Left forelimb (tissue), 1 donor: Measurements from ENCODE around the gene RGS16.
A peak's percentile ranks its signal among the peaks of the same experiment; 100 is the strongest.
"Not testable (repeated sequence)": the region's sequence is repeated elsewhere in the genome, so short reads cannot be mapped to it uniquely, and the experiment has no call there.

Source experiments
- DNase-seq: peaks from one replicate; pipeline ENCODE4 v3.0.0-alpha.2; 2018; ENCODE audit warnings: low spot score

RGS16 gene

GRCh38 chr1:182604175-182605164, at the start of gene RGS16:
TSS of gene RGS16 (minus strand) at chr1:182604389. CDS start at chr1:182604259, 130 bp downstream.
- DNase-seq = peak; percentile 95

- no peak for DNase-seq
Measured at GRCh38 chr1:182653986-182654385, 49.8 kb upstream of the RGS16 start.

DNA sequence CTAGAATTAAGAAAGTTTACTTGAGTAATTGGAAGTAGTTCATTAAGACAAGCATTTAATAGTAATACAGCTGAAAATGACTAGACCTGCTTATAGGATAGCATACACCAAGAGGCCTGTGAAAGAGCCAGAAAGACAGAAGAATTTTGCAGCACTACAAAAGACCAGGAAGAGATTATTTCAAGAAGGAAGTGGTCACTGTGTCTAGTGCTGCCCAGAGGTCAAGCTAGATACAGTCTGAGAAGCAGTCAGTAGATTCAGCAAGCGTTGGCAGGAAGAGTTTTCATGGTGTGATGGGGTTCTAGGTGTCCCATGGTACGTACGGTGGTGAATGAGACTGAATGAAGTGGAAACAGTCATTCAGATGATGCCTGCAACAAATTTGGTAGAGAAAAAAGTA, 48.7 kb upstream of the RGS16 start:
- no peak for DNase-seq

DNA sequence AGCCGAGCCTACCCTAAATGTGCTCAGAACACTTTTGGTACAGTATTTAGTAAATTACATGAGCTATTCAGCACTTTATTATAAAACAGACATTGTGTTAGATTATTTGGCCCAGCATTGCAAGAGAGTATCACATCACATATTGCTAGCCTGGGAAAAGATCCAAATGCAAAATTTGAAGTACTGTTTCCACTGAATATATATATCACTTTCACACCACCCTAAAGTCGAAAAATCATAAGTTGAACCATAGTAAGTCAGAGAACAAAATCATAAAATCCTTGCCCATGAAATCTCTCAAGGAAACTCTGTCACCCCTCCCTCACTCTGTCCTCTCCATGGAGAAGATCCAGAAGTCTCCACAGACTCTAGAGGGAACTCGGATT, 47.1 kb upstream of the RGS16 start:
- no peak for DNase-seq

- no peak for DNase-seq
Measured at GRCh38 chr1:182650678-182651338, 46.6 kb upstream of the RGS16 start.

DNA sequence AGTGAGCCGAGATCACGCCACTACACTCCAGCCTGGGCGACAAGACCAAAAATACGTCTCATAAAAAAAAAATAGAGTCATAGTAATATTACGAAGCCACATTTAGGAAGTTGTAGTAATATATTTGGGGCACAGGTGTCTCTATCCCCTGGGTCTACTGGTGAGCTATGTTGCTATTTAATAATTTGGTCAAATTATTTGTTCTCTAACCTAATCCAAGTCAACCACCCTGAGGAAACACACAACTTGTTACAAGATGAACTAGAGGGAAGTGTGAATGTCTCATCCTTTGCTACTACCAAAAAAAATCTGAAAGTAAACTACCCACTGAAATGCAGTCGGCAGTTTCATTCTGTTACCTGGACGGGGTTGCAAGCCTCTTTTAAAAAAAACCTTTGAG, 44.9 kb upstream of the RGS16 start:
- no peak for DNase-seq

GRCh38 chr1:182646739-182647138, 42.5 kb upstream of the RGS16 start:
- DNase-seq = no peak

- DNase-seq = no peak
Measured at GRCh38 chr1:182644886-182645285, 40.7 kb upstream of the RGS16 start.

GRCh38 chr1:182643699-182644098, 39.5 kb upstream of the RGS16 start:
- no peak for DNase-seq

DNA sequence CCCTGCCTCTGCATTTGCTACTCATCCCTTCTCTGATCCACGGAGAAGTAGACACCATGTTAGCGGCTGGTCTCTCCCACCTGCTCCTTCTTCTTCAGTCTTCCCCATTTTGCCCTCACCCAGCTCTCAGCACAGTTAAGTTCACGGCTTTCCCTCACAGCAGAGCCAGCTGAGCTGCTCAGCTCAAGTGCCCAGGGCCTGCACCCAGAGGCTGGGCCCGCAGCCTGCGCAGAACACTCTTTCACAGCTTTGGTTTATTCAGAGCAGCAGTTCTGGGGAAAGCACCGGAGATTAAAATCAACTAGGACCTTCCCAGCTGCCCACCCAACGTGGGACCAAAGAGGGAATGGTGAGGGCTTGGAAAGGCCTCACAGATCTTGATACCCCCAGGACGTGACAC, 38.3 kb upstream of the RGS16 start:
- no peak for DNase-seq

DNA sequence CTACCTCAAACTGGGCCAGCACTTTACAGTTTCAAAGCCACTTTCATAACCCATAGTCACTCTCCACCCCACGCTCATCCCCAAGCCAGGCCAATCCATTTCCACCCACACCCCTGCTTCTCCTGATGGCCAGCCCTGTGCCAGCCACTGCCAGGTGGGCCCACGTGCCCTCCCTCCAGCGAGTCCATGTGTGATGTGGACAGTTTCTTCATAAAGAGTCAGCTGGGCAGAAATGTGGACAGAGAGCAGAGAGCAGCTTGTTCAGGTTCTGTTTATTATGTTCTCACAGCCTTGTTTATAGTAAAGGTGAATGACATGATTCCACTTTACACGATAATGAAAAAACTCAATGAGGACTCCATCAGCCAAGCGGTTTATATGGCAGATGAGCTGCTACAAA, 37.4 kb upstream of the RGS16 start:
- no peak for DNase-seq

- no peak for DNase-seq
Measured at GRCh38 chr1:182639330-182639729, 35.1 kb upstream of the RGS16 start.

- DNase-seq = no peak
Measured at GRCh38 chr1:182637769-182638168, 33.6 kb upstream of the RGS16 start.

GRCh38 chr1:182635871-182636270, 31.7 kb upstream of the RGS16 start:
- no peak for DNase-seq

DNA sequence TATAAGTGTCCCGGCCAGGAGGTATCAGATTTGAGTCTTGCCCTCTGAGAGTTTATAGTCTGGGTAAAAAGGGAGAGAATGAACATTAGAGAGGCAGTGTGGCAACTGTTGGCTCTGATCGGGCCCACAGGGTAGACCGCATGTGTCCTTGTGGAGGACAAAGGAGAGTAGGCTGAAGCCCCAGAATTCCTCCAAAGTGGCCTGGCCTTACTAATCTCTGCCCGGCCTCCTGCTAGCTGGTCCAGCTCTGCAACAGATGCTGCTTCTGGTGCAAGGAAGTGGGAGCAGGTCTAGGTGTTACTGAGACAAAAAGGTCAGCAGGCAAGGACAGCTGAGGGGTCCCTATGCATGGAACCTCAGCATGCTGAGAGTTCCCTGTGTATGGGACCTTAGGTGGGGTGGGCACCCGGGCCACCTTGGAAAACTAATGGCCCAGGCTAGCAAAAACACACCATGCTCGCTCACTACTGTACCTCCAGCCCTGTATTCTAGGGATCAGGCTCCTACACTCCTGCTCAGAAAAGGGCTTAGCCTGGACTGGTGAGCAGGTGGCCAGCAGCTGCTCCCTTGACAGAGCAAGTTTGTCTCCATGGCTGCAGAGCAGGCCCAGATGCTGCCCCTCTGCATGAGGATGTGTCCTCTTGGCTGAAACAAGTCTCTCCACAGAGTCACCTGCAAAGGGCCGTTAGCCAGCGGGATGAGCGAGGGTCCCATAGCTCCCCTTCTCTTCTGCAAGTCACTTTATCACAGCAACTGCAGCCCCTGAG, 30.3 kb upstream of the RGS16 start:
- no peak for DNase-seq

DNA sequence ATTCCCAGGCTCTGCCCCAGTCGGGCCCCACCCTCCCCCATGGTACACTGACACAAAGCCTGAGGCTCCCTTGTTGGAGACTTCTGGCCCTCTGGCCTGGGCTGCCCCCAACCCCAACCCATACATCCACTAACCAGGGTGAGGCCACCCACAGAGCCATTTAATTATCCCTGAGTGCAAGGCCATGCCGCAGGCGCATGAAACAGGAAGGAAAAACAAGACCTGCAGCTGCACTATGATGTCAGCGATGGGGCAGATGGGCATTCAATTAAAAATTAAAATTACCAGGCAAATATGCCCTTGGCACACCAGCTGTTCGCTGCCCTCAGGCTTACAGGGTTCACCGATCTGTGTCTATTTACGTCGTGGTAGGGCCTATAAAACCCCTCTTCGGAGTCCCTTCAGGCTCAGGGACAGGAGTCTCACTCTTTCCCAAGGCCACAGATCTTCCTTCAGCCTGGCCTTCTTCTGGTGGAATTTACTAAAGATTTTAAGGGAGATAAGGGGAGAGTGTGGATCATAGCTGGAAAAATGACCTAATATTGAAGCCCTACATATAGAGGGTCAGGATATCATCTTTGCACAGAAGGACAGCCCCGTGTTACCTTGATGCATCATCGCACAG, 29.6 kb upstream of the RGS16 start:
- no peak for DNase-seq

GRCh38 chr1:182633031-182633430, 28.8 kb upstream of the RGS16 start:
- no peak for DNase-seq

DNA sequence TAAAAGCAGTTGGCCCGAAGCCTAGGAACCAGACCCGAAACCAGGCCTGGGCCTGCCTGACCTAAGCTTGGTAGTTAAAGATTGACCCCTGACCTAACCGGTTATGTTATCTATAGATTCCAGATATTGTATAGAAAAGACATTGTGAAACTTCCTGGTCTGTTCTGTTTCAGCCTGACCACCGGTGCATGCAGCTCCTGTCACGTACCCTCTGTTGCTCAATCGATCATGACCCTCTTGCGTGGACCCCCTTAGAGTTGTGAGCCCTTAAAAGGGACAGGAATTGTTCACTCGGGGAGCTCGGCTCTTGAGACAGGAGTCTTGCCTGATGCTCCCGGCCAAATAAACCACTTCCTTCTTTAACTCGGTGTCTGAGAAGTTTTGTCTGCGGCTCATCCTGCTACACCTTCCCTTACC, 28.3 kb upstream of the RGS16 start:
- not testable (repeated sequence) for DNase-seq

DNA sequence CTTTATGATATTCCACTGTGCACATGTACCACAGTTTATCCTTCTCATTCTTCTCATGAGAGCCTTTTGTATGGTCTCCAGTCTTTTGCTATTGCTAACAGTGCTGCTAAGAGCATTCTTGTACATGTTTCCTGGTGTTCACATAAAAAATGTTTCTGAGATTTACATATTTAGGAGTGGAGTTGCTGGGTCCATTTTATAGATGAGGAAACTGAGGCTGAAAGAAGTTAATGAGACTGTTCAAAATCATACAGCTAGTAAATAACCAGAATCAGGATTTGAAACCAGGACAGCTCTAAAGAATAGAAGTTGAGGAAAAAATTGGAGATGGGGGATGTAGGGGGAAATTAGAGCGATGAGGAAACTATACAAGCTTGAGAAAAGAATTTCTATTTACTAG, 27.8 kb upstream of the RGS16 start:
- no peak for DNase-seq

DNA sequence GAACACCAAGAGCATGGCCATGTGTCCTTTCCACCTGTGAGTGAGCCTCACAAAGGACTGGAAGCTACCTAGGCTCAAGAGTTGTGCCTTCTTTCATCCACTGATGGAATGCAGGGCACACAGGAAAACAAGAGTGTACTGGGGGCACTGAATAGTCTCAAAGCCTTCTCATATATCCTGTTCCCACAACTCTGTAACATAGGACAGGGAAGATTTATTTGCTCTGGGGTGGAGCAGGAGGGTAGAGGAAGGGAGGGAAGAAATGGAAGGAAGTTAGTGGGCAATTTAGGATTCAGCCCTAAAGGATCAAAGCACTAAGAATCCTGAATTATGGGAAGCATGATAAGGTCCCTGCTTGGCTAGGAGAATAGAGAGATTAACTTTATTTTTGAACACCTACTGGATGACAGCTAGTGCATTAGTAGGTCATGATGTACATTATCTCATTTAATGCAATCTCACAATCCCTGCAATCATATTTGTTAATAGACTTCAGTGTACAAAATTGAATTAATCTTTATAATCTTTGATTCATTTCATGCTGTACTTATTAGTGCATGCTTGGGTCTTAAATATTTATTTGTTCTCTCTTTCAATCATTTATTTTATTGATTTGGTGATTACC, 27.0 kb upstream of the RGS16 start:
- no peak for DNase-seq

- DNase-seq = no peak
Measured at GRCh38 chr1:182630586-182630985, 26.4 kb upstream of the RGS16 start.
